T-cell (primary cell): Measurements from ENCODE around the gene DEFB123. TPM values are rescaled to one million over a fixed set of nuclear protein-coding genes. Genes with fewer than 3 reads are reported as not detected.

Experiments used
- ATAC-seq, 4 experiments: fragments of 200-7000 bp in 3 of 4; fragments of 150-1000 bp in 1 of 4; cut with Tn5 transposase; replicated peaks in 1 of 4; 1 replicate in 3 of 4; 2 replicates in 1 of 4; pipeline ENCODE4 v1.10.0; 2021; ENCODE audit warnings: moderate library complexity in 3 of 4, mild to moderate bottlenecking in 2 of 4, moderate number of reproducible peaks in 1 of 4
- CTCF ChIA-PET, 2 donors: fragments of 300-600 bp; sonication (Branson Sonifier 250); formaldehyde crosslinking; loops; one replicate each; lab custom pipeline; 2022; ENCODE audit warnings: antibody characterized with exemption in 2 of 2; lab: Charles Lee
- POLR2A ChIA-PET, 2 donors: fragments of 300-600 bp; sonication (Branson Sonifier 250); formaldehyde crosslinking; loops; one replicate each; lab custom pipeline; 2022; ENCODE audit warnings: antibody characterized with exemption in 2 of 2; lab: Charles Lee
- DNase-seq, 35 experiments: peaks; one replicate each; pipeline versions ENCODE4 v3.0.0 to v3.0.0-alpha.2; 2013 to 2023
- H3K27ac ChIP-seq: one replicate; pipeline ENCODE4 v1.5.1; 2013; ENCODE audit warnings: low read length
- H3K27me3 ChIP-seq, 2 experiments: replicated peaks in 1 of 2; 1 replicate in 1 of 2; 2 replicates in 1 of 2; pipeline versions ENCODE4 v1.6.1 to v1.7.0; 2013; ENCODE audit warnings: low read length in 1 of 2, mixed read lengths in 1 of 2; ENCODE audit not compliant: control insufficient read depth in 2 of 2, insufficient read depth in 2 of 2; ENCODE audit errors: extremely low read depth in 1 of 2
- H3K36me3 ChIP-seq, 2 donors: 1 replicate in 1 of 2; 2 replicates in 1 of 2; pipeline versions ENCODE4 v1.6.1 to v1.7.0; 2013; ENCODE audit warnings: low read length in 1 of 2; ENCODE audit not compliant: control insufficient read depth in 2 of 2, insufficient read depth in 1 of 2; ENCODE audit errors: extremely low read depth in 1 of 2
- H3K4me1 ChIP-seq, 2 experiments: 1 replicate in 1 of 2; 2 replicates in 1 of 2; pipeline versions ENCODE4 v1.6.1 to v1.7.0; 2013; ENCODE audit warnings: low read length in 2 of 2, mixed read lengths in 1 of 2; ENCODE audit not compliant: insufficient read depth in 2 of 2, control insufficient read depth in 1 of 2; ENCODE audit errors: extremely low read depth in 1 of 2
- H3K4me3 ChIP-seq, 2 donors: 1 replicate in 1 of 2; 2 replicates in 1 of 2; pipeline versions ENCODE4 v1.5.1 to v1.7.0; 2013; ENCODE audit warnings: mild to moderate bottlenecking in 2 of 2, low read length in 1 of 2, moderate library complexity in 1 of 2; ENCODE audit not compliant: control insufficient read depth in 1 of 2; ENCODE audit errors: extremely low read depth in 1 of 2
- H3K9me3 ChIP-seq: 2 replicates; pipeline ENCODE4 v1.7.0; 2013
- H3K27ac Mint-ChIP-seq, 2 donors: one replicate each; pipeline ENCODE4 v1.8.0; 2020 to 2021; ENCODE audit warnings: mild to moderate bottlenecking in 2 of 2, mixed read lengths in 2 of 2
- H3K27me3 Mint-ChIP-seq, 2 donors: one replicate each; pipeline ENCODE4 v1.8.0; 2021 to 2022; ENCODE audit warnings: mixed read lengths in 2 of 2
- H3K36me3 Mint-ChIP-seq: one replicate; pipeline ENCODE4 v1.8.0; 2021; ENCODE audit warnings: mixed read lengths
- H3K4me1 Mint-ChIP-seq, 3 donors: one replicate each; pipeline ENCODE4 v1.8.0; 2020 to 2022; ENCODE audit warnings: mixed read lengths in 3 of 3, mild to moderate bottlenecking in 1 of 3
- H3K4me3 Mint-ChIP-seq, 3 donors: one replicate each; pipeline ENCODE4 v1.8.0; 2020 to 2022; ENCODE audit warnings: mild to moderate bottlenecking in 3 of 3, mixed read lengths in 3 of 3, moderate library complexity in 3 of 3
- H3K9me3 Mint-ChIP-seq, 3 donors: one replicate each; pipeline ENCODE4 v1.8.0; 2020 to 2022; ENCODE audit warnings: mixed read lengths in 3 of 3
- WGBS: methylation state at CpG from one replicate; pipeline ENCODE4 v1.1.5; 2013; ENCODE audit warnings: missing lambda C conversion rate; ENCODE audit not compliant: insufficient coverage; 5-methylcytosine and 5-hydroxymethylcytosine counted together
- total RNA-seq, 35 experiments: library from RNA in 6 of 35; stranded (reverse) in 6 of 35; fragments of 120-200 nt in 1 of 35; gene quantifications; one replicate each; pipeline versions ENCODE4 v1.2.1 to v1.2.4 and lab custom pipeline; 2013 to 2026

The DEFB123 gene
- total RNA-seq, 5 donors from 2014 or later (not counting 1 experiment from before 2014, with no cell fraction given), result not detected

DNA sequence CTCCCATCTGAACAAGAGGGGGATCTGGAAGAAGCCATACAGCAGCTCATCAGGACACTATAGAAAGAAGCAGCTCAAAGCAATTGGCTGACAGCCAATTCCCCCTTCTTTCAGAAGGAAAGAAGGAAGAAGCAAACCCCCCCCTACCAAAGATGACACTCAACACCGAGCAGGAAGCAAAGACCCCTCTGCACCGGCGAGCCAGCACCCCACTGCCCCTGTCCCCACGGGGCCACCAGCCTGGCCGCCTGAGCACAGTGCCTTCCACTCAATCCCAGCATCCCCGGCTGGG, 35.8 kb downstream of the DEFB123 start:
- Histone ChIP-seq H3K4me1 (peaks cover 0 to 8% of the 10 kb centered on the region in 2 experiments), H3K27ac (no peak overlapping the region), H3K36me3 (no peaks in the 10 kb centered on the region), H3K27me3 (peaks cover 7 to 35% of the 10 kb centered on the region in 2 experiments), H3K9me3 (no peaks in the 10 kb centered on the region), H3K4me3 (no peak overlapping the region)
- POLR2A ChIA-PET, result no interaction called here
- peaks cover 49 to 59% of the 10 kb centered on the region in 2 donors for H3K27me3 Mint-ChIP-seq
- WGBS, result 55% methylated on average over 5 of the region's 6 CpGs
- peaks cover 6 to 12% (median 7%) of the 10 kb centered on the region in 3 donors for H3K4me1 Mint-ChIP-seq
- CTCF ChIA-PET, result no interaction called here
- DNase-seq (no peak), ATAC-seq (no peak)
- H3K36me3 Mint-ChIP-seq, result no peaks in the 10 kb centered on the region
- no peak overlapping the region for H3K27ac Mint-ChIP-seq
- no peak overlapping the region for H3K4me3 Mint-ChIP-seq
- H3K9me3 Mint-ChIP-seq, result peaks cover 0 to 4% (median 0%) of the 10 kb centered on the region in 3 donors

DNA sequence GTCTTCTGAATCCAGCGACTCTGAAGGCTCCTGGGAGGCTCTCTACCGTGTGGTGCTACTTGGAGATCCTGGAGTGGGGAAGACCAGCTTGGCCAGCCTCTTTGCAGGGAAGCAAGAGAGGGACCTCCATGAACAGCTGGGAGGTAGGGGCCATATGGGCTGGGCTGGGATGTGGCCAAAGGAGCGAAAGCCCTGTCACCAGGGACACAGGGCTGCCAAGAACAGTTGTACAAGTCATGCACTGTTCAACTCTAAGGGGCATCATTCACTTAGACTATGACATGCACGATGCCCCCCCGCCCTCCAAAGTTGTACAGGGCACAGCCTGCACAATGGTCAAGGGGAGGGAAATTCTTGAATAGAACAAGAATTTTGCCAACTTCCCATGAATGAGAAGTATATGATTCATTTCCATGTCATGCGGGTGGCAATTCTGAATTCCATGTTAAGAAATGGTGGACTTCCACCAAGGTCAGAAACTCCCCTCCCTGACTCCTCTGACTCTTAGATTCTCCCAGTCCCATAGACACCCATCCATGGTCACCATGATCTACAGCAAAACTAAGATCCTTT, 36.3 kb downstream of the DEFB123 start:
- Histone ChIP-seq H3K4me3 (no peak overlapping the region), H3K36me3 (no peaks in the 10 kb centered on the region), H3K27me3 (peaks cover 7 to 35% of the 10 kb centered on the region in 2 experiments), H3K4me1 (peaks cover 0 to 8% of the 10 kb centered on the region in 2 experiments), H3K9me3 (no peaks in the 10 kb centered on the region), H3K27ac (no peak overlapping the region)
- ATAC-seq (no peak), DNase-seq (no peak)
- ChIA-PET CTCF (no interaction called here), POLR2A (no interaction called here)
- Mint-ChIP-seq H3K27me3 (peaks cover 54 to 62% of the 10 kb centered on the region in 2 donors), H3K4me1 (peaks cover 6 to 12% (median 7%) of the 10 kb centered on the region in 3 donors), H3K9me3 (peaks cover 0 to 4% (median 0%) of the 10 kb centered on the region in 3 donors), H3K36me3 (no peaks in the 10 kb centered on the region), H3K27ac (no peak overlapping the region), H3K4me3 (no peak overlapping the region)
- no CpG with 5 or more reads among the region's 6 CpGs for WGBS

DNA sequence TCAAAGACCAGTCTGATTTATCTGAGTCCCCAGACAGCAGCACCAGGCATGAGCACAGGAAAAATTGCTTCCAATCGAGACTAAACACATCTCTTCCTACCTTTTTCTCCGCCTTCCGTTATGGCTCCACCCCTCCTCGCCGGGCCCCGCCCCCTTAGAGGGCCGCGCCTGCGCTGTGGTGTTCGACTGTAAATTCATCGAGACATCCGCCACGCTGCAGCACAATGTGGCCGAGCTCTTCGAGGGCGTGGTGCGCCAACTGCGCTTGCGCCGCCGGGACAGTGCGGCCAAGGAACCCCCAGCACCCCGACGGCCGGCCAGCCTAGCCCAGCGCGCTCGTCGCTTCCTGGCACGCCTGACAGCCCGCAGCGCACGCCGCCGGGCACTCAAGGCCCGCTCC, 43.6 kb downstream of the DEFB123 start:
- ATAC-seq (no peak), DNase-seq (peak in 4 of 35 experiments; percentile 4 to 19 (median 8))
- no peaks in the 10 kb centered on the region for H3K9me3 ChIP-seq
- Mint-ChIP-seq H3K27ac (no peak overlapping the region), H3K4me1 (peaks cover 0 to 8% (median 1%) of the 10 kb centered on the region in 3 donors), H3K27me3 (peaks cover 29 to 36% of the 10 kb centered on the region in 2 donors), H3K9me3 (no peaks in the 10 kb centered on the region), H3K36me3 (no peaks in the 10 kb centered on the region), H3K4me3 (no peak overlapping the region)
- H3K4me1 ChIP-seq, result peaks cover 0 to 6% of the 10 kb centered on the region in 2 experiments
- H3K36me3 ChIP-seq, result no peaks in the 10 kb centered on the region
- 50% methylated on average over 36 of the region's 36 CpGs for WGBS
- ChIA-PET POLR2A (interaction anchor here in 1 of 2 donors (0.7 kb wide), 1 partner anchor 9 kb away, joined by 5 read pairs; the partner anchor contains the start of genes DEFB124 and REM1), CTCF (no interaction called here)
- no peak overlapping the region for H3K4me3 ChIP-seq
- H3K27me3 ChIP-seq, result peaks cover 2 to 36% of the 10 kb centered on the region in 2 experiments
- H3K27ac ChIP-seq, result no peak overlapping the region

DNA sequence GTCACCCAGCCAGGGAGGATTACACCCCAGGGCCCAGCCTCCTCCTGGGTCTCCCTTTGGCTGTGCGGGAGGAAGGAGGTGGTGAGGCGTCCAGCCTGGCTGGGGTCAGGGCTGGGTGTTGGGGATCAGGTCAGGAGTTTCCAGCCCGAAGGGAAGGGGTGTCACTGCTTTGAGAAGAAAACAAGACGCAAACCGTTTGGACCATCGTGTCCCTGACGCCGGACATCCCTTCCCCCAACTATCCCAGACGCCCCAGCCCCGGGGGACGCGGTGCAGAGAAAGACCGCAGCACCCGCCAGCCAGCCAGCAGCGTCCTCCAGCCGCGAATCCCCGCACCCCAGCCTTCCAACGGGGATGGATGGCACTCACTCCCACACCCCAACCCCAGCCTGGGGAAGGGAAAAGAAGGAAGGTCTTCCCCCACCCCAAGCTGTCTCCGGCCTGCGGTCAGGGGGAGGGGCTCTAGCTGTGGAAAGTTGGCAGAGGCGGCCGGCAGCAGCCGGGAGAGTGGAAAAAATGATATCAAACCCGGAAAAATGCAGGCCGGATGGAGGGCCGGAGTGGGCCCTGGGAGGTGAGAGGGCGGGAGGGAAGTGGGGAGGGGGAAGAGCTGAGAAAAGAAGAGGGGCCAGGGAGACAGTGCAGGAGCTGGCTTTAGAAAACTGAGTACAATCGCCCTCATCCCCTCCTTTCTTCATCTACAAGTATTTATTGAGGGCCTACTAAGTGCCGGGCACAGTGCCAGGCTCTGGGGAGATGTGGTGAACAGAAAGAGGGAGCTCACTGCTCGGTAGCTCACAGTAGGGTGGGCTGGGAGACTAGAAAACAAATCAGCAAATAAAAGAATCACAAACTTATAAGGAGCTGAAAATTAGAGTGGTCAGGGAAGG, 45.3 kb downstream of the DEFB123 start:
- peaks cover 2 to 36% of the 10 kb centered on the region in 2 experiments for H3K27me3 ChIP-seq
- ATAC-seq (no peak), DNase-seq (no peak)
- H3K4me1 ChIP-seq, result peaks cover 0 to 6% of the 10 kb centered on the region in 2 experiments
- H3K27ac Mint-ChIP-seq, result no peak overlapping the region
- H3K27ac ChIP-seq, result no peak overlapping the region
- H3K9me3 ChIP-seq, result no peaks in the 10 kb centered on the region
- 19% methylated on average over 7 of the region's 31 CpGs for WGBS
- H3K36me3 ChIP-seq, result no peaks in the 10 kb centered on the region
- POLR2A ChIA-PET, result no interaction called here
- no peak overlapping the region for H3K4me3 Mint-ChIP-seq
- H3K4me3 ChIP-seq, result no peak overlapping the region
- peaks cover 0 to 8% (median 1%) of the 10 kb centered on the region in 3 donors for H3K4me1 Mint-ChIP-seq
- CTCF ChIA-PET, result interaction anchor here in 1 of 2 donors (1.0 kb wide), 1 partner anchor 18 kb away, joined by 3 read pairs; no protein-coding TSS in a partner anchor
- H3K27me3 Mint-ChIP-seq, result peaks cover 27 to 32% of the 10 kb centered on the region in 2 donors
- H3K36me3 Mint-ChIP-seq, result no peaks in the 10 kb centered on the region
- H3K9me3 Mint-ChIP-seq, result no peaks in the 10 kb centered on the region

DNA sequence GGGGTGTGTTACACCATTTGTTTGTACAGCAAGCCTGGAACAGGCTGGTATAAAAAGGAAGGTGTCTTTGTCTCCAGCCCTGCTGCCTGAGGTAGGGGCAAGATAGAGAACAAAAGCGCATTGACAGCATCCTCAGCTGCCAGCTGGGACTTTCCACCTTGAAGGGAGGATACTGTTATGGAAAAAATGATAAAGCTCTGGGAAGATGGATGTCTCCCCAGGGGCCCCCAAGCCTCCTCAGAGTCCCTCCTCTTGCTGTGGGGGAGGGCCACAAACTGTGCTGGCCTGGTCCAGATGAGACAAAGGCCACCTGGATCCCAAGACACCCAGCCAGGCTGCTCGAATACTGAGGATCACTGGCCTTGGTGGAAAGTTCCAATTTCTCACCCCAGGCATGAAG, 47.7 kb downstream of the DEFB123 start:
- no peak overlapping the region for H3K4me3 Mint-ChIP-seq
- no peak overlapping the region for H3K4me3 ChIP-seq
- no peak overlapping the region for H3K27ac Mint-ChIP-seq
- peaks cover 15 to 22% of the 10 kb centered on the region in 2 donors for H3K27me3 Mint-ChIP-seq
- no peaks in the 10 kb centered on the region for H3K9me3 Mint-ChIP-seq
- no peaks in the 10 kb centered on the region for H3K36me3 ChIP-seq
- POLR2A ChIA-PET, result no interaction called here
- H3K36me3 Mint-ChIP-seq, result no peaks in the 10 kb centered on the region
- H3K9me3 ChIP-seq, result no peaks in the 10 kb centered on the region
- WGBS, result 93% methylated on average over 1 of the region's 2 CpGs
- H3K27ac ChIP-seq, result no peak overlapping the region
- DNase-seq, result no peak
- peaks cover 0 to 8% (median 1%) of the 10 kb centered on the region in 3 donors for H3K4me1 Mint-ChIP-seq
- CTCF ChIA-PET, result interaction anchor here (0.6 to 1.1 kb wide), 2 partner anchors 15 to 70 kb away, joined by 3 to 4 read pairs; no protein-coding TSS in a partner anchor
- H3K4me1 ChIP-seq, result peaks cover 0 to 6% of the 10 kb centered on the region in 2 experiments
- peaks cover 2 to 28% of the 10 kb centered on the region in 2 experiments for H3K27me3 ChIP-seq
- no peak for ATAC-seq

DNA sequence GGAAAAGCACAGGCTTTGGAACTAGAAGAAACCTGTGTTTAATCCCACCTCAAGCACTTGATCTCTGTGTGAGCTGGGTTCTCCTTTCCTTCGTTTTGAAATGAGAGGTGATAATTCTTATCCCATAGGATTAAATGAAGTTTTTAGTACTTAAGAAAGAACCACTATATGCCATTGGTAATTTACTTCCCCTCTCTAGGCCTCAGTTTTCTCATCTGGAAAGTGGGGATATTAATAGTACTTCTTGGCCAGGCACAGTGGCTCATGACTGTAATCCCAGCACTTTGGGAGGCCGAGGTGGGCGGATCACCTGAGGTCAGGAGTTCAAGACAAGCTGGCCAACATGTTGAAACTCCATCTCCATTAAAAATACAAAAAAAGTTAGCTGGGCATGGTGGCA, 48.7 kb downstream of the DEFB123 start:
- peaks cover 0 to 6% of the 10 kb centered on the region in 2 experiments for H3K4me1 ChIP-seq
- Mint-ChIP-seq H3K27ac (no peak overlapping the region), H3K4me1 (peaks cover 0 to 8% (median 1%) of the 10 kb centered on the region in 3 donors), H3K36me3 (no peaks in the 10 kb centered on the region), H3K4me3 (no peak overlapping the region), H3K27me3 (peaks cover 18 to 22% of the 10 kb centered on the region in 2 donors), H3K9me3 (no peaks in the 10 kb centered on the region)
- no peak overlapping the region for H3K27ac ChIP-seq
- H3K4me3 ChIP-seq, result no peak overlapping the region
- WGBS, result no CpG with 5 or more reads among the region's 3 CpGs
- no peaks in the 10 kb centered on the region for H3K9me3 ChIP-seq
- no peak for ATAC-seq
- DNase-seq, result no peak
- CTCF ChIA-PET, result no interaction called here
- H3K27me3 ChIP-seq, result peaks cover 2 to 27% of the 10 kb centered on the region in 2 experiments
- POLR2A ChIA-PET, result no interaction called here
- H3K36me3 ChIP-seq, result no peaks in the 10 kb centered on the region
